ENCODE measurements around the gene OTC. TPM values are rescaled to one million over a fixed set of nuclear protein-coding genes. Genes with fewer than 3 reads are reported as not detected.

The OTC gene
- total RNA-seq, 4 donors from 2014 or later: 1.8 to 5.0 (median 4.2) TPM; not detected in 1

- H3K27ac ChIP-seq: no peak overlapping the region
- H3K36me3 ChIP-seq: no peaks in the 10 kb centered on the region
- TF ChIP-seq CTCF (IDR thresholded peaks at IDR 0.05) (no peak), POLR2A (IDR thresholded peaks at IDR 0.05) (no peak)
- no peak for DNase-seq
- H3K4me1 ChIP-seq: no peaks in the 10 kb centered on the region
- no peak overlapping the region for H3K4me3 ChIP-seq
- intact Hi-C loops (cut with DNase I; ENCODE audit: low total_unique reads): no loop called here
- no peaks in the 10 kb centered on the region for H3K9me3 ChIP-seq
- no peaks in the 10 kb centered on the region for H3K27me3 ChIP-seq
Measured at GRCh38 chrX:38465686-38466085, 113.3 kb downstream of the OTC start.

GRCh38 chrX:38468563-38469157 lies 116.3 kb downstream of the OTC start:
- DNase-seq: no peak
- H3K27me3 ChIP-seq: no peaks in the 10 kb centered on the region
- H3K36me3 ChIP-seq: no peaks in the 10 kb centered on the region
- TF ChIP-seq POLR2A (IDR thresholded peaks at IDR 0.05) (no peak), CTCF (IDR thresholded peaks at IDR 0.05) (no peak)
- no peak overlapping the region for H3K27ac ChIP-seq
- no peaks in the 10 kb centered on the region for H3K4me1 ChIP-seq
- H3K9me3 ChIP-seq: no peaks in the 10 kb centered on the region
- intact Hi-C loops (cut with DNase I; ENCODE audit: low total_unique reads): no loop called here
- no peak overlapping the region for H3K4me3 ChIP-seq

Small RNA genes within 50 kb of the gene (small RNA-seq; reads per million reads assigned to genes)
- not detected for gene RF00322

Other genes with a start within 250 kb of the OTC start
- 100 to 1,000 TPM in 2 of 4 donors, 10 to 100 TPM in 2; 62.7 to 141 (median 99.5) TPM for gene SRPX, start 131.7 kb upstream of the OTC start, total RNA-seq
- 100 to 1,000 TPM in 1 of 4 donors, 10 to 100 TPM in 3; 27.1 to 133 (median 41.4) TPM for gene RPGR, start 25.1 kb upstream of the OTC start, total RNA-seq
- 100 to 1,000 TPM in 1 of 4 donors, 10 to 100 TPM in 3; 22.3 to 111 (median 77.8) TPM for gene TSPAN7, start 208.9 kb downstream of the OTC start, total RNA-seq

Data from uterus (tissue), 4 donors.